Activated naive CD4-positive, alpha-beta T cell treated with anti-CD3 and anti-CD28 coated beads for 36 hours (primary cell): ENCODE measurements around the gene ALDOC. TPM values are rescaled to one million over a fixed set of nuclear protein-coding genes. Genes with fewer than 3 reads are reported as not detected.

Experiments
- CTCF ChIA-PET: fragments of 350-600 bp; sonication (Branson Sonifier 250); formaldehyde crosslinking; loops from one replicate; lab custom pipeline; 2021; ENCODE audit warnings: antibody characterized with exemption; lab: Charles Lee
- DNase-seq: peaks from one replicate; pipeline ENCODE4 v3.0.0-alpha.2; 2020
- H3K27ac Mint-ChIP-seq: one replicate; pipeline ENCODE4 v1.8.0; 2021; ENCODE audit warnings: mild to moderate bottlenecking, mixed read lengths
- H3K27me3 Mint-ChIP-seq: one replicate; pipeline ENCODE4 v1.8.0; 2021; ENCODE audit warnings: low read depth, mixed read lengths
- H3K36me3 Mint-ChIP-seq: one replicate; pipeline ENCODE4 v1.8.0; 2021; ENCODE audit warnings: low read depth, mixed read lengths
- H3K4me1 Mint-ChIP-seq: one replicate; pipeline ENCODE4 v1.8.0; 2021; ENCODE audit warnings: low read depth, mixed read lengths
- H3K4me3 Mint-ChIP-seq: one replicate; pipeline ENCODE4 v1.8.0; 2021; ENCODE audit warnings: mild to moderate bottlenecking, moderate library complexity, mixed read lengths
- H3K9me3 Mint-ChIP-seq: one replicate; pipeline ENCODE4 v1.8.0; 2021; ENCODE audit warnings: mixed read lengths
- intact Hi-C: fragments of 100-400 bp; cut with micrococcal nuclease; formaldehyde crosslinking; loops from one replicate; pipeline ENCODE4 v1.15.1; 2023
- total RNA-seq, 2 experiments: library from RNA; stranded (reverse); gene quantifications; one replicate each; pipeline ENCODE4 v1.2.3, GENCODE V29; 2021

The ALDOC gene
- total RNA-seq, 2 experiments from 2014 or later, result 65.6 to 66.2 TPM

DNA sequence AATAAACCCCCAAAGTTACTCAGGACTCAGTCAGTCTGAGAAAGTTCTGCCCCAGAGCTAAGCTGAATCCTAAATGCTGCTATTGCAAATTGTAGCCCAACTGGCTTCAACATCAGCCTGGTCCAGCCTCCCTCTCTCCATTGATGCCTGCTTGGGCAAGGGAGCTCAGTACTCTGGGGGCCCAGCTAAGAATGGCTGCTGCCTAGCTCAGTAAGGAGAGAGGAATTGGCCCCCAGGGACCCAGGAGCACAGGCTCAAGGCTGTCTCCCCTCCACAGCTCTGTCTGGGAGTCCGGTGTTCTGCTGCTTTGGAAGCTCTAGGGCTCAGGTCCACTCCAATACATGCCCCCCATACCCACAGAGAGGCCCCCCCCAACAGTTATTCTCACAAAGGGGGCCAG lies 25.8 kb downstream of the ALDOC start:
- peak overlapping the region; percentile 90 for H3K4me3 Mint-ChIP-seq
- intact Hi-C loops, result loop anchor here (5.0 kb wide), 2 partner anchors 194 to 234 kb away; partner anchors contain the start of genes POLDIP2 and TMEM97

DNA sequence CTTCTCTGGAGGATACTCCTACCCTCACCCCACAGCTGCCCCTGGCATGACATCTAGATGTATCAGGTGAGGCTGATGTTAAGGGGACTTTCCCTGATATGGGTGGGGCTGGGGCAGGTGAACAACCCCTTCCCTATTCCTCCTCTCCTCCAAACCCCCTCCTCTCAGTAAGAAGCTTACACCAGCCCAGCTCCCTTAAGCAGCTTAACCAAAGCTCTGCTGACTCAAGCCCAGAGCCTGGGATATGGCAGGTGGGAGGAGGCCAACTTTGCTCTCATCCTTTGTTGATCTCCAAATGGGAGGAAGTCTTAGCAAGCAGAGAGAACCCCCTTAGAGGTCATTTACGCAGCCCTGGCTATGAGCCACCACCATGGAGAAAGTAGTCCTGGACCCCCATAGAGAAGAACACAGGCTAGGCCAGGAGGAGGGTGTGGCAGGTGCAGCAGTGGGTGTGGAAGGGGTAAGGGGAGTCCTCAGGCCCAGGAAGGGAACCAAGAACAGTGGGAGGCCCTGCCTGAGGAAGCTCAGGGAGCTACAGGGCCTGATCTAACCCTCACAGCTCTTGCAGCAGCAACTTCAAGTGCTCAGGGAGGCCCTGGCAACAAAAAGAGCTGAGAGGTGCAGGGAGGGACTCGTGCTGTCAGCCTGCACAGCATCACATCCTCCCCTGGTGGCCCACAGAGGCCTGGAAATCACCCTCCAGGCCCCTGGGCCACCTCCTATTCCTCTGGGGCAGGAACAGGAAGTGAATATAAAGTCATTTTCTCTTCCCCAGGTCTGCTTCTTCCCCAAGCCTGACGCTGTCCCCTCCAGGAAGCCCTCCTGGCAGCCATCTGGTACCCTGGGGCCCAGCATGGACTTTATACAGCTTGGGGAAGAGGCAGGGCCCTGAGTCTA lies 27.2 kb downstream of the ALDOC start:
- intact Hi-C loops, result loop anchor here (1.0 to 10.0 kb wide), 9 partner anchors 22 to 295 kb away; partner anchors contain the start of genes BLTP2, IFT20, PIGS and POLDIP2
- H3K27me3 Mint-ChIP-seq, result no peaks in the 10 kb centered on the region
- H3K36me3 Mint-ChIP-seq, result peaks cover 11% of the 10 kb centered on the region
- CTCF ChIA-PET, result interaction anchor here (1.0 to 6.7 kb wide), 11 partner anchors 10 to 214 kb away, joined by 3 to 51 read pairs (median 5); partner anchors contain the start of genes ALDOC, IFT20, PIGS and POLDIP2
- H3K4me3 Mint-ChIP-seq, result peak overlapping the region; percentile 54
- H3K9me3 Mint-ChIP-seq, result no peaks in the 10 kb centered on the region
- peak overlapping the region; percentile 94 for H3K27ac Mint-ChIP-seq
- peaks cover 46% of the 10 kb centered on the region for H3K4me1 Mint-ChIP-seq
- peak; percentile 90 for DNase-seq

More for the DNA sequence above, 25.8 kb downstream of the ALDOC start:
- H3K27me3 Mint-ChIP-seq, result no peaks in the 10 kb centered on the region
- no peak for DNase-seq
- peak overlapping the region; percentile 94 for H3K27ac Mint-ChIP-seq
- H3K36me3 Mint-ChIP-seq, result peaks cover 15% of the 10 kb centered on the region
- H3K9me3 Mint-ChIP-seq, result no peaks in the 10 kb centered on the region
- CTCF ChIA-PET, result interaction anchor here (0.6 to 6.7 kb wide), 5 partner anchors 20 to 135 kb away, joined by 3 to 51 read pairs (median 3); no protein-coding TSS in a partner anchor
- H3K4me1 Mint-ChIP-seq, result peaks cover 46% of the 10 kb centered on the region

DNA sequence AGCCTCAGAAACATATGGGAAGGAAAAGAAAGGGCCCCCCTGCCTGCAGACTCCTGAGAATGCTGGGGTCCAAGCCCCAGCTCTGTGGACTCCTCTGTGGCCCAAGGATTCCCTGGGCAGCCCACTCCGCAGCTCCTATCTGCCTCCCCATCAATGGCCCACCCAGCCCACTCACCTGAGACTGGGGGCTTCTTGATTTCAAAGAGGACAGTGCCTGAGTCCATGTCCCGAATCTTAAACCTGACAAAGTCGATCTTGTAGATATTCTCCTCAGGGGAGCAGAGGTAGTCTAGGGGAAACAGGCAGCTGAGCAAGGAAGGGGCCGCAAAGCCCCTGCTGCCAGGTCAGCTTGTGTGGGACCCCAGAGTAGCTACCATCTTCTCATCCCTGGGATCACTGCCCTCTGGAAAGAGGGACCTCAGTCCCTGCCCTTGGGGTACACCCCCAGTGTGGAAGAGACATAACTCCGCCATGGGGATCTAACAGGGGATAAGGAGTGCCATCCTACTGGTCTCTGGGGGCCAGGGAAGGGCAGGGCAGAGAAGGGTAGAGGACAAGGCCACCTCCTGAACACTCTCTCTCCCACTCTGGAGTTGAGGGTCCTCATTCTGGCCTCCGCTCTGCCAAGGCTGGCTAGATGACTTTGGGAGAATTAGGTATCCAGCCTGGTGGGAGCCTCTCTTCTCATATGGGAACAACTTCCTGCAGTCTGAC lies 28.1 kb downstream of the ALDOC start:
- Mint-ChIP-seq H3K27ac (peak overlapping the region; percentile 94), H3K27me3 (no peaks in the 10 kb centered on the region), H3K9me3 (no peaks in the 10 kb centered on the region), H3K4me1 (peaks cover 46% of the 10 kb centered on the region), H3K36me3 (peaks cover 4% of the 10 kb centered on the region), H3K4me3 (no peak overlapping the region)
- DNase-seq, result no peak
- CTCF ChIA-PET, result interaction anchor here (0.6 to 6.7 kb wide), 15 partner anchors 10 to 213 kb away, joined by 3 to 51 read pairs (median 4); partner anchors contain the start of genes ALDOC, IFT20, PIGS and POLDIP2
- intact Hi-C loops, result loop anchor here (1.0 to 10.0 kb wide), 8 partner anchors 23 to 294 kb away; partner anchors contain the start of genes BLTP2, IFT20, PIGS and SARM1

DNA sequence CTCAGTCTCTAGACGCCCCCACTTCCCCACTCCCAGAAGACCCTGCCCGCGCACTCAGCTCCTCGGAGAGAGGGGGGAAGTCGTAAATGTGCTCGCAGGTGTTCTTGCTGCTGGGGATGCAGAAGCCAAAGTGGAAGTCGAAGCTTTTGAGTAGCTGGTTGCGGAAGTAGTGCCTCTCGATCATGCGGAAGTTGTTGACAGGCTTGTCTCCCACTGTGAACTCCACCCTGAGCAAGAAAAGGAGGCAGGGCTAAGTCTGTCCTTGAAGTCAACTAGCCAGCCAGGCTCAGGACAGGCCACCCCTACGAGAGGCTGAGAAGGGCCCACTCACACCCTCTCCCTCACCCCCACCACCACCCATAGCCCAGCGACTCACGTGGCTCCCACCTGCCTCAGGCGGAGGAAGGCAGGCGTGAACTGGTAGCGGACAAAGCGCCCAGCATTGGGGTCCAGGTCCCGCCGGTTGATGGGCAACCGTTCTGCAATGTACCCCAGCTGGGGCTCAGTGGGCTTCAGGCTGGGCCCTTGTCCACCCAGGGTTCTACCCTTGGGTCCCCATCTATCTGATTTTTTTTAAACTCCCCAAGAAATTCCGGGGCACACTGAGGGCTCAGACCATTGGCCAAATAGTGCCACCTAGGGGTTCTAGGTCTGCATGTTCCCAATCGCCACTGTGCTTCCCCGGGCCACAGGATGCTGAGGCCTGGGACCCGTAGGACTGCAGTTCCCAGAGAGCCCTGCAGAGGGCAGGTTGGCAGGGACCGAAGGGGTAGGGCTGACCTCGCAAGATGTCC lies 28.9 kb downstream of the ALDOC start:
- peaks cover 2% of the 10 kb centered on the region for H3K36me3 Mint-ChIP-seq
- CTCF ChIA-PET, result interaction anchor here (0.6 to 6.7 kb wide), 16 partner anchors 9 to 190 kb away, joined by 3 to 51 read pairs (median 4); partner anchors contain the start of genes ALDOC, PIGS and POLDIP2
- no peak overlapping the region for H3K4me3 Mint-ChIP-seq
- peaks cover 44% of the 10 kb centered on the region for H3K4me1 Mint-ChIP-seq
- no peaks in the 10 kb centered on the region for H3K27me3 Mint-ChIP-seq
- no peaks in the 10 kb centered on the region for H3K9me3 Mint-ChIP-seq
- DNase-seq, result peak; percentile 84
- peak overlapping the region; percentile 86 for H3K27ac Mint-ChIP-seq
- intact Hi-C loops, result loop anchor here (1.0 to 10.0 kb wide), 4 partner anchors 53 to 293 kb away; partner anchors contain the start of genes SARM1 and VTN

DNA sequence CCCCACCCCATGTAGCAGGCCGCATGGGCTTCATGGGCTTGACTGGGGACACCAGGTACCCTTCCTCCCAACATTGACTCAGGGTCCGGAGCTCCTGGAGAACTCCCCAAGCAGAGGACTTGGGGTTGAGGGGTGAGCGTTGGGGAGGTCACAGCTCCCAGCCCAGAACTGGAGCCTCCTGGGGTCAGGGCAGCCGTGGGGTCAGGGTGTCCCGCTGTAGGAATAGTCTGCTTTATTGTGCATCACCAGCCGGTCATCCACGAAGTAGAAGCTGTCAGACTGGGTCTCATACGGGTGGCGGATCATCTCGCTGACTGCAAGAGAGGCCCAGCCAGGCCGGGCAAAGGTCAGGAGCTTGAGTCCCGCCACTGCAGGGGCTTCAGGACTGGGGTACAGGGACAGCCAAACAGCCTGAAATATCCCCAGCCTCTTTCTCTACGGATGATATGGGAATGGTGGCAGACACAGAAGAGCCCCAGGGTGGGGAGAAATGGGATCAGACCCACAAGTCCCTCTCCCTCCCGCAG lies 29.5 kb downstream of the ALDOC start:
- CTCF ChIA-PET, result interaction anchor here (0.7 to 6.7 kb wide), 10 partner anchors 10 to 53 kb away, joined by 3 to 51 read pairs (median 4); partner anchors contain the start of genes ALDOC and PIGS
- no peak overlapping the region for H3K4me3 Mint-ChIP-seq
- H3K27ac Mint-ChIP-seq, result peak overlapping the region; percentile 59
- H3K36me3 Mint-ChIP-seq, result no peaks in the 10 kb centered on the region
- no peaks in the 10 kb centered on the region for H3K9me3 Mint-ChIP-seq
- DNase-seq, result no peak
- intact Hi-C loops, result loop anchor here (5.0 to 10.0 kb wide), 2 partner anchors 175 to 292 kb away; partner anchors contain the start of genes SARM1 and VTN
- no peaks in the 10 kb centered on the region for H3K27me3 Mint-ChIP-seq
- H3K4me1 Mint-ChIP-seq, result peaks cover 42% of the 10 kb centered on the region

DNA sequence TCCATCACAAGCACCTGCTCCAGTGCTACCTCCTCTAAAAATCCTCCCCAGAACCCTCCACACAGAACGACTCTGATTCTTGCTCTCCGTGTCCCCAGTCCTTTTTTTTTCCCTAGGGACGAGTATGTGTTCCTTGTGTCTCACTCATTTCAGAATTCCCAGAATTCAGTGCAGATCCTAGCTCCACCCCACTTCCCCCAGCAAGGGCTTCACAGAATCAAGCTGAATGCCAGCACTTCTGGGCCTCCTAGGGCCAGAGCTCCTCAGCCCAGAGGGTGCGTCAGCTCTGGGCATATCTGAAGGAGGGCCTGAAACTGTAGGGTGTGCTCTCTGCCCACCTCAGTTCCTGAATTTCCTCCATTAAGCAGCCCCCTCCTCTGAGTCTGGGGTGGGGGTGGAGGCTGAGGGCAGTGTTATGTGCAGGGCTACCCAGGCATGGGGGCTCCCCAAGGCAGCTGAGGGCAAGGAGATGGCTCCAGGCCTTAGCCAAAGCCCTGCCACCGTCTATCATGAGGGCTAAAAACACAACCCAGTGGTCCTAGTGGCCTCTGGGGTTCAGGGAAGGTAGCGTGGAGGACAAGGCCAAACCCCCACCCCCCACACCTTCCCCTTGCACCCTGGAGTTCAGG lies 30.8 kb downstream of the ALDOC start:
- no peak for DNase-seq
- intact Hi-C loops, result loop anchor here (5.0 to 10.0 kb wide), 2 partner anchors 174 to 291 kb away; partner anchors contain the start of genes SARM1 and VTN
- H3K36me3 Mint-ChIP-seq, result no peaks in the 10 kb centered on the region
- H3K27me3 Mint-ChIP-seq, result no peaks in the 10 kb centered on the region
- no peak overlapping the region for H3K27ac Mint-ChIP-seq
- no peaks in the 10 kb centered on the region for H3K9me3 Mint-ChIP-seq
- CTCF ChIA-PET, result interaction anchor here (1.3 to 6.7 kb wide), 2 partner anchors 9 to 52 kb away, joined by 7 to 51 read pairs; no protein-coding TSS in a partner anchor
- peaks cover 34% of the 10 kb centered on the region for H3K4me1 Mint-ChIP-seq
- H3K4me3 Mint-ChIP-seq, result no peak overlapping the region

DNA sequence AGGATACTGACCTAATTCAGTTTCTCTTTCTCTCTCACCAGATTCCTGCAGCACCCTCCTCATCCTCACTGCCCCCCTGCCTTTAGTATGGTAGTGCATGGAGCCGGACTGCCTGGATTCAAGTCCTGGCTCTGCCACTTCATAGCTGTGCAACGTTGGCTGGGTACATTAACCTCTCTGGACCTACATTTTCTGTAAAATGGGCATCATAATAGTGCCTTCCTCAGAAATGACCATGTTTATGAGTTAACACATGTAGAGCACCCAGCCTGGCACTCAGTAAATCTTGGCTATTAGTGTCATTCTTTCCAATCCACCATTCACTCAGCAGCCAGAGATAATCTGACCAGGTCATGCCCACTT lies 31.6 kb downstream of the ALDOC start:
- no peaks in the 10 kb centered on the region for H3K27me3 Mint-ChIP-seq
- CTCF ChIA-PET, result no interaction called here
- no peaks in the 10 kb centered on the region for H3K9me3 Mint-ChIP-seq
- H3K4me1 Mint-ChIP-seq, result peaks cover 26% of the 10 kb centered on the region
- H3K27ac Mint-ChIP-seq, result no peak overlapping the region
- H3K4me3 Mint-ChIP-seq, result no peak overlapping the region
- no peaks in the 10 kb centered on the region for H3K36me3 Mint-ChIP-seq
- DNase-seq, result no peak
- intact Hi-C loops, result loop anchor here (5.0 to 10.0 kb wide), 2 partner anchors 173 to 290 kb away; partner anchors contain the start of genes SARM1 and VTN

DNA sequence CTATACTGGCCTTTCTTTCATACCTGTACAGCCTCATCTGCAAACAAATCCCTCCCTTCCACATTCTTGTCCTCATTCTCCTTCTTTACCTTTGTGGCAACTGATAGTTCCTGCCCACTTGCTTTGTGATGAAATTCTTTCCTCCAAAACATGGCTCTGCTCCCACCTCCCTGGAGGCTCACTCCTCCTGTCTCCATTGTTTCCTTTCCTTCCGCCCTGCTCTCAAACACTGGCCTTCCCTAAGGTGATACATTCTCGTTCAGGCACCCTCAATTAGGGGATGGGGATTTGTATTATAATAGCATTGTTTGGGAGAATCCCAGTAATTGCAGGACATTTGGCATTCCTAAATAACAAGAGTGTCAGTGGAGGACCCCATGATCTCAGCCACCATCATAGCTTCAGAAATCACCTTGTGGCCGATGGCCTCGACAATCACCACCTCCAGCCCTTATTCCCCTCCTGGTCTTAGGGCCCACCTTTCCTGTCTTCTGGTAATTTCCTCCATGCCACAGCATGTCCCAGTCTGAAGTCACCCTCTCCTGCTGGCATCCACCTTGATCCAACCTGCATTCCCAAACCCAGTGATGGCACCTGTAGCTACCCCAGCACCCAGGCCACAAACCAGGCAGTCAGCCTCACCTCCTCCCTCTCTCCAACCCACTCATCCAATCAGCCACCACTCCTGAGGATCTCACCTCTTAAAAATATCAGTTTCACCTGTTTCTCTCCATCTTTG lies 32.1 kb downstream of the ALDOC start:
- H3K36me3 Mint-ChIP-seq, result no peaks in the 10 kb centered on the region
- no peak for DNase-seq
- H3K4me1 Mint-ChIP-seq, result peaks cover 21% of the 10 kb centered on the region
- no peak overlapping the region for H3K27ac Mint-ChIP-seq
- no peaks in the 10 kb centered on the region for H3K27me3 Mint-ChIP-seq
- H3K4me3 Mint-ChIP-seq, result no peak overlapping the region
- intact Hi-C loops, result loop anchor here (5.0 to 10.0 kb wide), 2 partner anchors 172 to 290 kb away; partner anchors contain the start of genes SARM1 and VTN
- CTCF ChIA-PET, result no interaction called here
- no peaks in the 10 kb centered on the region for H3K9me3 Mint-ChIP-seq

DNA sequence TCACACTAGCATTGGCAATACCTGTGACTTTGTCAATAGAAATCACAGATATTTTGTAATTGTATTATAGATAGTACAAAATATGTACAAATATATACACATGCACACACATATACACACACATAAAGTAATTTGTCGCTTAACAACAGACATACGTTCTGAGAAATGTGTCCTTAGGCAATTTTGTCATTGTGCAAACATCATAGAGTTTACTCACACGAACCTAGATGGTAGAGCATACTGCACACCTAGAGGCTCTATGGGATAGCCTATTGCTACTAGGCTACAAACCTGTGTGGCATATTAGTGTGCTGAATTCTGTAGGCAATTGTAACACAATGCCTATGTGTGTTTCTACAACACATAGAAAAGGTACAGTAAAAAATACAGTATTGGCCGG lies 35.3 kb downstream of the ALDOC start:
- Mint-ChIP-seq H3K27ac (no peak overlapping the region), H3K4me3 (no peak overlapping the region), H3K9me3 (no peaks in the 10 kb centered on the region), H3K4me1 (no peaks in the 10 kb centered on the region), H3K27me3 (no peaks in the 10 kb centered on the region), H3K36me3 (no peaks in the 10 kb centered on the region)
- intact Hi-C loops, result loop anchor here (10.0 kb wide), 1 partner anchor 287 kb away; no protein-coding TSS in a partner anchor
- CTCF ChIA-PET, result interaction anchor here (0.6 to 1.9 kb wide), 12 partner anchors 21 to 162 kb away, joined by 3 to 13 read pairs (median 4); no protein-coding TSS in a partner anchor
- DNase-seq, result no peak

DNA sequence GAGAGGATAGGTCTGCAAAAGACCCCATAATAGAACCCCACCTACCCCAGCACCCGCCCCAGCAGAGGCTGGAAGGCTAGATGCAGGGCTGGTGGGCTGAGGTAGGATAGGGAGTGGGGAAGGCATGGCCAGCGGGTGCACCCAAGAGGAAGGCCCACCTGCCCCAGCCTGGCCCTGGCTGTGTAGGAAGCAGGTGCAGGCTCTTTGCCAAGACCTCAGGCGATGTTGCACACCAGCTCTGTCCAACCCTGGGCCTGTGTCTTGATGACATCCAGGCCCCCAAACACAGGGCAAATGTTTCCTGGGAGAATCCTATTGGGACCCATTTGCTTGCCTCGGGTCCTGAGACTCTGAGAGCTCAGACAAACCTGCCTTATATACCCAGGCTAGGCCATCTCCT lies 36.5 kb downstream of the ALDOC start:
- H3K4me1 Mint-ChIP-seq, result no peaks in the 10 kb centered on the region
- DNase-seq, result no peak
- no peak overlapping the region for H3K27ac Mint-ChIP-seq
- H3K9me3 Mint-ChIP-seq, result no peaks in the 10 kb centered on the region
- H3K36me3 Mint-ChIP-seq, result no peaks in the 10 kb centered on the region
- intact Hi-C loops, result loop anchor here (1.0 to 10.0 kb wide), 2 partner anchors 46 to 285 kb away; no protein-coding TSS in a partner anchor
- no peak overlapping the region for H3K4me3 Mint-ChIP-seq
- no peaks in the 10 kb centered on the region for H3K27me3 Mint-ChIP-seq
- CTCF ChIA-PET, result interaction anchor here (0.6 to 1.9 kb wide), 10 partner anchors 30 to 136 kb away, joined by 3 to 13 read pairs (median 4); no protein-coding TSS in a partner anchor
